PFSK-1 (cell line): ENCODE measurements around the gene KCNRG.

ENCODE experiments used
- FOXP2 ChIP-seq: optimal IDR thresholded peaks from 2 replicates; pipeline ENCODE3; 2011; ENCODE audit warnings: borderline replicate concordance, control low read depth, inconsistent platforms; ENCODE audit not compliant: insufficient read depth; ENCODE audit errors: extremely low read length, extremely low read depth
- POLR2AphosphoS5 ChIP-seq: IDR thresholded peaks from 2 replicates; pipeline ENCODE4 v1.6.1; 2012; ENCODE audit warnings: low read depth, mild to moderate bottlenecking, control low read depth, low read length, moderate library complexity
- REST ChIP-seq, 2 experiments: IDR thresholded peaks; 2 replicates each; pipeline versions ENCODE4 v1.6.1 to v1.8.0; 2011 to 2012; ENCODE audit warnings: low read depth in 2 of 2, low read length in 2 of 2, control low read depth in 1 of 2, inconsistent platforms in 1 of 2, mild to moderate bottlenecking in 1 of 2, moderate library complexity in 1 of 2; ENCODE audit not compliant: insufficient read depth in 1 of 2
- SIN3A ChIP-seq: IDR thresholded peaks from 2 replicates; pipeline ENCODE4 v1.6.1; 2012; ENCODE audit warnings: mild to moderate bottlenecking, low read length, moderate library complexity, borderline replicate concordance; ENCODE audit not compliant: insufficient read depth
- TAF1 ChIP-seq: IDR thresholded peaks from 2 replicates; pipeline ENCODE4 v1.6.1; 2012; ENCODE audit warnings: low read length, control low read depth, borderline replicate concordance; ENCODE audit not compliant: insufficient read depth

Gene KCNRG

GRCh38 chr13:50065712-50066111 lies 50.5 kb downstream of the KCNRG start:
- TF ChIP-seq SIN3A, result no peak
- no peak for TF ChIP-seq POLR2AphosphoS5
- TF ChIP-seq REST (IDR thresholded peaks at IDR 0.05; ENCODE audit: insufficient read depth in 1 of 2, low read depth in 2 of 2, low read length in 2 of 2), result no peak
- no peak for TF ChIP-seq TAF1
- TF ChIP-seq FOXP2, result no peak

- no peak for TF ChIP-seq SIN3A
- no peak for TF ChIP-seq POLR2AphosphoS5
- no peak for TF ChIP-seq FOXP2
- no peak for TF ChIP-seq TAF1
- no peak for TF ChIP-seq REST (IDR thresholded peaks at IDR 0.05; ENCODE audit: insufficient read depth in 1 of 2, low read depth in 2 of 2, low read length in 2 of 2)
Measured at GRCh38 chr13:50068508-50068907, 53.3 kb downstream of the KCNRG start.

GRCh38 chr13:50069261-50069660 lies 54.0 kb downstream of the KCNRG start:
- TF ChIP-seq FOXP2 (no peak), SIN3A (no peak), REST (IDR thresholded peaks at IDR 0.05; ENCODE audit: insufficient read depth in 1 of 2, low read depth in 2 of 2, low read length in 2 of 2) (no peak), POLR2AphosphoS5 (no peak), TAF1 (no peak)

GRCh38 chr13:50070186-50070585 lies 54.9 kb downstream of the KCNRG start:
- no peak for TF ChIP-seq SIN3A
- no peak for TF ChIP-seq TAF1
- TF ChIP-seq POLR2AphosphoS5, result no peak
- TF ChIP-seq REST (IDR thresholded peaks at IDR 0.05; ENCODE audit: insufficient read depth in 1 of 2, low read depth in 2 of 2, low read length in 2 of 2), result no peak
- TF ChIP-seq FOXP2, result no peak
